GM21360 (cell line): Measurements from ENCODE around the gene ENAM.
"Not testable (repeated sequence)": the region's sequence is repeated elsewhere in the genome, so short reads cannot be mapped to it uniquely, and the experiment has no call there.

Source experiments
- ATAC-seq: cut with Tn5 transposase; IDR thresholded peaks from one replicate; pipeline ENCODE4 v1.9.1; 2021; ENCODE audit warnings: mild to moderate bottlenecking, moderate library complexity; ENCODE audit not compliant: unreplicated experiment

The ENAM gene

DNA sequence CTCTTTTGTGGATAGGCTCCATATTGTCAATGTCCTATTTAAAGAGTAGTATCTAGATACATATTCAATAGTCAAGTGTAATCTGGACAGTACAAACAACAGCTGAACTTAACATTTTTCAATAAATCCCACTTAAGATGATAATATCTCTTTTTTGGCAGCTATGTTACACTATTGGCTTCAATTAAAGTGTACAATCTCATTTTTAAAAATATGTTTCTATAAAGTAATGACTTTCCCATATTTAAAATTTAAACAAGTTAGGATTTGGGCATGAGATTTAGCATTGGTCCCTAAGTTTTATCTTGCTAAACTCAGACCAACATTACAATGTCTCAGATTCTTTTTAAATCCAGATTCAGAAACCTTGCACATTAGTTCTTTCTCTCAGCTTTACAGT, 45.6 kb downstream of the ENAM start:
- ATAC-seq: no peak

DNA sequence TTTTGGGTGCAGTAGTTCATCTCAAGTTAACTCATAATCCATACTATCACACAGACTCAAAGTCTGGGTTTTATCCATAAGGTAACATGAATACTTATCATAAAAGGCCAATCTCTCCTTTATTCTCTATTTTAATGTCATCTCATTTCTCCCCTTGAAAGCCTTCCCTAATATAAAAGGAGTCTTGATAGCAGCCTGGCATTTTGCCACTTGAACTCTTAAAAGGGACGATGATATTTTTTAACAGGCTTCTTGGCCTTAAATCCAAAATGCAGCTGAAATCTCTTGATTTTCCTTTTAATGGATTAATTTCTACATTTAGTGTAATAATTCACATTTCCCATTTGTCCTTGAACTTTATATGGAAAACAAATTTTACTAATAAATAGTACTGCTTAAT, 46.2 kb downstream of the ENAM start:
- ATAC-seq: no peak

DNA sequence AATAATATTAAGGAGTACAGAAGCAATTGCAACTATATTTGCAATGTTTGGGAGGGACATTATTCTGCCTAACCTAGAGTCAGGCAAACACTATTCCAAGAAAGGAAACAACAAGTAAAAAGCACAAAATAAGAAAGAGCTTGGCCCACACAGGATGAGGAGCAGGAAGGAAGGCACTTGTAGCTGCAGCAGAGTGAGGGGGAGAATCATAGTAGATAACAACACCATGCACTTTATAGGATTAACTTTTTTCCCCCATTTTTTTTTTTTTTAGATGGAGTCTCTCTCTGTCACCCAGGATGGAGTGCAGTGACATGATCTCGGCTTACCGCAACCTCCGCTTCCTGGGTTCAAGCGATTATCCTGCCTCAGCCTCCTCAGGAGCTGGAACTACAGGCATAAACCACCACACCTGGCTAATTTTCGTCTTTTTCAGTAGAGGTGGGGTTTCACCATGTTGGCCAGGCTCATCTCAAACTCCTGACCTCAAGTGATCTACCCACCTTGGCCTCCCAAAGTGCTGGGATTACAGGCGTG, 48.1 kb downstream of the ENAM start:
- ATAC-seq: no peak

DNA sequence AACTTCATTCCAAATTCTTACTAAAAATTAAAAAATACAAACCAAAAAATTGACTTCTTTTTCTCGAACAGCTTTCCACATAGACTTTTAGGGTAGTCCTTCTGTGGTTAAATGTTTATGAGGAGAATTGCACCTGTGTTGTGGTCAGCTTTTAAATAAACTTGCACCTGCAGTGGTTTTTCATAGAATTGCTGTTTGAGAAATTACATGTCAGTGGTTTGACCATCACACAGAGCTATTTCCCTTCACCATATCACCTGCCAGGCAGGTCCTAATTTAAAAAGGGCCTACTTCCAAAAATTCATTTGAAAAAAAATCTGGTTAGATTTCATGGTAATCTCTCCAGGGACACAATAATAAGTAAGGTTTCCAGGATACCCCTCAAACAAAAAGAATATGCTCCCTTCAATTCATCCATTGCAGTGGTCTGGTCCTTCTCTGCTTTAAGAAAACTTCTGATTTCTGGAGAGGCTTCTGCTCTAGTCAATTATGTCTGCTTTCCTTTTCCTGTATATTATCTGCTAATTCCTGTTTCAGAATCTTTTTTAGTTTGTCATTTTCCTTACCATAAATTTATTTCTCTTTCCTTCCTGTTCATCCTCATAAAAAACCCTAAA, 49.9 kb downstream of the ENAM start:
- peak; percentile 64 for ATAC-seq

DNA sequence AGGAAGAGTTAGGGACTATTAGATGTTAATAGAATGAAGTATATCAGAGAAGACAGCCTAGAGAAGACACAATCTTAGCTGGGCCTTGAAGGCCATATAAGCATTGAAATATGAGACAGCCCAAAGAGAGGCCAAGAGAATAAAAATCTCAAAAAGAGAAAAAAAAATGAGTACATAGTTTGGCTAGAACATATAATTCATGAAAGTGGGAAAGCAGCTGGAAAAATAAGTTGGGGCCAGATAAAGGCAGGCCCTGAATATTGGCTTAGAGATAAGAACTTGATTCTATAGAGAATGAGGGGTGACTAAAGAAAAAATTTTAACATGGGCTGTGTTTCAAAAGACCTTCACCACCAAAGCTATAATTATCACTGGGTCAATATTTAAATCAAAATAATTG, 52.4 kb downstream of the ENAM start:
- no peak for ATAC-seq

DNA sequence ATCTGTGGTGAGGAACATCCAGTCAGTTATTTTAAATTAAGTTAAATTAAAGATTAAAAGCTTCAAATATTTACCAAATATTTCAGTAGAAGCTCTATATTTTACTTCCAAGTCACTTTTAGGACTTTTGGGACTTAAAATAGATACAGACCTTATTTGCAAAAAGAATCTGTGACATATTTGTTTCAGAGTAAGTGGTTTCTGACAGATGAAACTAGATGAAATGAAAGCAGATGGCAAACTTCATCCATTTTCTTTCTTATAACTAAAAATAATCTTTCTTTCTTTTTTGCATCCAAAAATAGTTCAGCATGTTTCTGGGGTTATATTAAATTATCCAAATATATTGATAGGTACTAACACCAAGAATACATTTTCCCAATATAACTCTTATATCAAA, 53.2 kb downstream of the ENAM start:
- no peak for ATAC-seq

DNA sequence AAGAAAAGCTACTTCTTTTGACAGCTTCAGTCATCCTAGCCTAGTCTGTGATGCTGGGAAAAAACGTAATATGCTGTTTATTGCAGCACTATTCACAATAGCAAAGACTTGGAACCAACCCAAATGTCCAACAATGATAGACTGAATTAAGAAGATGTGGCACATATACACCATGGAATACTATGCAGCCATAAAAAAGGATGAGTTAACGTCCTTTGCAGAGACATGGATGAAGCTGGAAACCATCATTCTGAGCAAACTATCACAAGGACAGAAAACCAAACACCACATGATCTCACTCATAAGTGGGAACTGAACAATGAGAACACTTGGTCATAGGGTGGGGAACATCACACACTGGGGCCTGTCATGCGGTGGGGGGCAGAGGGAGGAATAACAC, 53.6 kb downstream of the ENAM start:
- ATAC-seq: not testable (repeated sequence)

DNA sequence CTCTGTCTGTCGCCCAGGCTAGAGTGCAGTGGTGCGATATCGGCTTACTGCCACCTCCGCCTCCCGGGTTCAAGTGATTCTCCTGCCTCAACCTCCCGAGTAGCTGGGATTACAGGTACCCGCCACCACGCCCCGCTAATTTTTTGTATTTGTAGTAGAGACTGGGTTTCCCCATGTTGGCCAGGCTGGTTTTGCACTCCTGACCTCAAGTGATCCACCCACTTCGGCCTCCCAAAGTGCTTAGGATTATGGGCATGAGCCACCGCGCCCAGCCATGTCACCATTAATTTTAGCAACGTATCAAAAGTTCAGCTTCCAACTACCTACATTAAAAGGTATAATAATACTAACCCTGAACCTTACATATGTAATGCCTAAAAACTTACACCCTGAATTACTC, 58.8 kb downstream of the ENAM start:
- peak; percentile 7 for ATAC-seq

DNA sequence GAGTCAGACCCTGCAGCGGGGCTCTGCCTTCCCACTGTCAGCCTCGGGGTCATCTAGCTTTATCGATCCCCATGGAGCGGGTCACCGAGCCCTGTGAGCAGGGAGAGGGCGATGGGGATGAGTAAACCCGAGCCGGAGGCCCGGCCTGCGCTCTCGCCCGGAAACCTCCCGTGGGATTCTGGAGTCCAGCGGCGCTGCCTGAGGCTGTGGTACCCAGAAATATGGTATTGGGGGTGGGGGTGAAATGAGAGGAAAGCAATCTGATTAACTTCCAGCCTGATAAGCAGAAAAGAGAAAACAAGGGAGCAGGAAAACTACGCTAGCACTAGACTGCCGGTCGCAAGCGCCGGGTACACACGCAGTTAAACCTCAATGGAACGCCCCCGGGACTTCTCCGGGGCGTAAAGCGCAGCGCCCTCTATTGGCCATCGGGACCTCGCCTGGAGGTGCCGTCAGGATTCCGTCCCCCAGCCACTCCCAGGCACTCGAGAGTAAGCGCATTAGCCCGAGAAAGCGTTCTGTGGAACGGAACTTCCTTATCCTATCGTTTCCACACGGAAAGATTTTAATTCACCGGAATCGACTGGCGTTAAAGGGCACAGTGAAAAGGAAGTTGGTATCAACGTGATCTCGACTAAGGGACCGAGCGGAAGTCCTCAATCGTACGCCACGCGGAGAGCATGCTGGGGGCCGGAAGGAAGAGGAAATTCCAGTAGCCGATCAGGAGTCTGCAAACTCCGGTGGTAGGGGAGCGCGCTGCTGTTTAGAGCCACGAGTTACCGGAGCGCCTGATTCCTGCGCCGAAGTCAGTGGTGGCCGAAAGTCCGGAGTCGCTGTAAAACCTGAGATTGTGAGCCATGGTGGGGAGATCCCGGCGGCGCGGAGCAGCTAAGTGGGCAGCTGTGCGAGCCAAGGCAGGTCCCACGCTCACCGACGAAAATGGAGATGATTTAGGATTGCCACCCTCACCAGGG, 59.6 kb downstream of the ENAM start, which contains the start of gene UTP3:
UTP3 (plus strand) TSS at position 712 of the 974 bp plus-strand sequence; CDS start at position 858, 146 bp downstream.
- ATAC-seq: peak; percentile 93

DNA sequence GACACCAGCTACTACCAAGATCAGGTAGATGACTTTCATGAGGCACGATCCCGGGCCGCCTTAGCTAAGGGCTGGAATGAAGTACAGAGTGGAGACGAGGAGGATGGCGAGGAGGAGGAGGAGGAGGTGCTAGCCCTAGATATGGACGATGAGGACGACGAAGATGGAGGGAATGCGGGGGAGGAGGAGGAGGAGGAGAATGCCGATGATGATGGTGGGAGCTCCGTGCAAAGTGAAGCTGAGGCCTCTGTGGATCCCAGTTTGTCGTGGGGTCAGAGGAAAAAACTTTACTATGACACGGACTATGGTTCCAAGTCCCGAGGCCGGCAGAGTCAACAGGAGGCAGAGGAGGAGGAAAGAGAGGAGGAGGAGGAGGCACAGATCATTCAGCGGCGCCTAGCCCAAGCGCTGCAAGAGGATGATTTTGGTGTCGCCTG, 60.3 kb downstream of the ENAM start:
- no peak for ATAC-seq

DNA sequence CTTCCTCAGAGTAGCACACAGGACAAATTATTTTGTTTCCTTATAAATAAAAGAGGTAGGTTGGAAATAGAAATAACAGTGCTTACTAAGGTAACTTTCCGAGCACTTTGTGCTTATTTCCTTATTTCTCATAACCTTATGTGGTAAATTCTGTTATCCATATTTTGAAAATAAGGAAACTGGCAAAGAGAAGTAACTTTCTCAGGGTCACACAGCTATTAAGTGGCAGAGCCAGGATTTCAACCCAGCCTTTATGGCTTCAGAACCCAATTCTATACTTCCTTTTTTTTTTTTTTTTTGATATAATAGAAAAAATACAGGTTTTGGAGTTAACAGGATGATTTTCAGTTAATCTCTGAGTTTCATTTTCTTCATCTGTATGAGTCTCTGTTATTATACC, 63.1 kb downstream of the ENAM start:
- no peak for ATAC-seq

DNA sequence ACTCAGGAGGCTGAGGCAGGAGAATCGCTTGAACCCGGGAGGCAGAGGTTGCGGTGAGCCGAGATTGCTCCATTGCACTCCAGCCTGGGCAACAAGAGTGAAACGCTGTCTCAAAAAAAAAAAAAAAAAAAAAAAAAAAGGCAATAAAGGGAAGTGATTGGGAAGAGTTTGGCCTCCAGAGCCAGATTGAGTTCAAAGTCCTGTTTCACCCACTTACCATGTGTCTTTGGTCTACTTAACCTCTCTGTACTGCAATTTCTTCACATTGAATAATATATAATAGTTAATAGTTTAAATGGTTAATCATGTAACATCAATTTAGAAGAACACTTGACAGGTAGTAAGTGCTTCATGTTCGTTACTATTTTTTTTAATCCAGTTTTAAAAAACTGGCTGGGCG, 66.1 kb downstream of the ENAM start:
- ATAC-seq: not testable (repeated sequence)
